Daoy (cell line): ENCODE data around the gene UBAC1. TPM values are rescaled to one million over a fixed set of nuclear protein-coding genes. Genes with fewer than 3 reads are reported as not detected.

Source experiments
- DNase-seq: peaks from one replicate; pipeline ENCODE4 v3.0.0-alpha.2; 2015; ENCODE audit warnings: low read depth
- total RNA-seq: library from RNA; depleted of rRNA; stranded (reverse); fragments of >200 nt; shearing (Covaris generic); gene quantifications from 2 replicates; pipeline ENCODE4 v1.2.3, GENCODE V29; 2014

Gene UBAC1
- total RNA-seq, 1 experiment from 2014 or later: 63.1 TPM

DNA sequence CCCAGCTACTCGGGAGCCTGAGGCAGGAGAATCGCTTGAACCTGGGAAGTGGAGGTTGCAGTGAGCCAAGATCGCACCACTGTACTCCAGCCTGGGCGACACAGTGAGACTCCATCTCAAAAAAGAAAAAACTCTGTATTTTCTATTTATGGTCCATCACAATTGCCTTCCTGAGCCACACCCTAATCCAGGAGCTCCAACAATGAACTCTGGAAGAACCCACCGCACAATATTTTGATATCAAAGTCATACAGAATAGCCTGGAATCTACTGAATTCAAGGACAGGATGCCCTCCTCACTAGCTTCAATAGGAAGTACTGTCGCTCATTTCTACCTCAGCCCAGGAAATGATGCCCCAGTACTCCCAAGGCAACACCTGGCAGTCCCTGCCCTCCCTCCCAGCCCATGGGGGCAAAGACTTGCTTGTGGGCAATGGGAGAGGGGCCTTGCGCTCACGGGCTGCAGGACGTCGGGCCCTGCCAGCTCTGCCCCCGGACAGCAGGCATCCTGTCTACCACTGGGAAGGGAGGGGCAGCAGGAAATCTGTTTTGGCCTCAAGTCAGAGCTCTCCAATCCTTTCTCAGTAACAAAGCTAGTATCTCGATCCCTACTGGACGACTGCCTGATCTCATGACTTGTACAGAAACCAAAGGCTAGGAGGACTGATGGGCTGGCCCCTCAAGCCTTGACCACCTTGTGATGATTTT is 19.7 kb downstream of the UBAC1 start:
- no peak for DNase-seq

DNA sequence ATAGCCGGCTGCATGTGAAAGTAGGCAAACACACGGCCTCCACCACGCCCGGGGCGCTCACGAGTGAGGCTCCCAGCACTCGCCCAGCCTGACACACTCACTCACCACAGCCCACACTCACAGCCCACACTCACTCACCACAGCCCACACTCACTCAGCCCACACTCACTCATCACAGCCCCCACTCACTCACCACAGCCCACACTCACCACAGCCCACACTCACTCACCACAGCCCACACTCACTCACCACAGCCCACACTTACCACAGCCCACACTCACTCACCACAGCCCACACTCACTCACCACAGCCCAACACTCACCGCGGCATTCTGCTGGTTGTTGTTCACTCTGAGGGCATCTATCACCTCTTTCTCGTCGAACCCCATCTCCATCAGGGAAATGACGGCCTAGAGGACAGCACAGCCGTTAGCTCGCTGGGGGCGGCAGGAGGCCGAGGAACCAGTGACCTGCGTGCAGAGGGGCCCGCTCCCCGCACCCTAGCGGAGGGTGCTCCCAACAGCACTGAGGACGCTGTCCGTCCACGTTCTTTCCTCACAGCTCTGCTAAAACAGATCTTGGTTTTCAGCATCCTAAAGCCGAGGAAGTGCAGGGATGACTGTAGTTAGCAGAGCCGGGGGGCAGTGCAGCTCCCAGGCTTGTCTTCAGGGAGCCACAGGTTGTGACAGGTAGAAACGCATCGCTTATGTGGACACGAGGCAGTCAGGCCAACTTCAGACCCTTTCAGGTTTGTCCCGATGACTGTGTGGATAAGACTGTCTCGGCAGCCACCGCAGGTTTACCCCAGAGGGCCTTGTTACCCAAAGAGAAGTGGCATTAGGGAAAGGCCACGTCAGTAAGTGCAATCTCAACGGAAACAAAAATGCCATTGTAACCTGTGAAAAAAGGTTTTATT is 21.6 kb downstream of the UBAC1 start:
- no peak for DNase-seq

DNA sequence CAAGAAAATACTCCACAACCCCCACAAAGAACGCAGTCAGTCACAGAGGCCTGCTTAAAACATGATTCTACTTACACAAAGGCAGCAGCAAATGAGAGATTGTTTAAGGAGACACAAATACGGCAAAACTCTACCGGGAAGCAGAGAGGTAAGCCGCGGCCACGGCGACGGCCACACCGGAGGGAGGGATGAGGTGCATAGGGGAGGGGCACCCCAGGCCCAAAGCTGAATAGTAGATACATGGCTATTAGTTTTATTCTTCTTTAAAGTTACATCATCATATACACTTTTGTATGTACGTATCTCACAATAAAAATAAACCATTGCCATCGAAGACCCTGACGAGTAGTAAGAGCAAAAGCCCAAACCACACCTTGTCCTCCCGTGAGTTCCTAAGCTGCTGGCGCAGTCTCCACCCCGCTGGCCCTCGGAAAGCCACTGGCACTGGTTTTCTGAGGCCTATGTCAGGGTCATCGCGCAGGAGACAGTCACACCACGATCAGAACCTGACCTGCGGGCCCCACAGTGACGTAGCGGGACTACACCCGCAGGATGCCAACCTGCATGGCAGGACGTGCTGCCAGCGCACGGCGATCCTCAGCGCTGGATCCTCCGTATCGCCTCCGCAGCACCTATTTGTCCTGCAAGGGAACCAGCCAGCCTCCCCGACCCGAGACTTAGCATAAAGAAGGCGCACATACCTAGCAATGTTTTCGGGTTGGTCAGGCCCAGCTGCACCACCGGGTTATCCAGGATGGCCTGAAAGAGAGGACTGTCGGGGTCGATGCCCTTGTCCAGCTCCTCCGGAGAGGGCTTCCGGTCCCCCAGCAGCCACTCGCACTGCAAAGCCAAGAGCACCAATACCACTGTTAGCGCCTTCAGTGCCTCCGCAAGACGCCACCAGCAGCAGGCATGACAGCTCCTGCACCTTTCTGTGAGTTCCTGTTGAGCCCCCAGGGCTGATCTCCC is 23.4 kb downstream of the UBAC1 start:
- no peak for DNase-seq

DNA sequence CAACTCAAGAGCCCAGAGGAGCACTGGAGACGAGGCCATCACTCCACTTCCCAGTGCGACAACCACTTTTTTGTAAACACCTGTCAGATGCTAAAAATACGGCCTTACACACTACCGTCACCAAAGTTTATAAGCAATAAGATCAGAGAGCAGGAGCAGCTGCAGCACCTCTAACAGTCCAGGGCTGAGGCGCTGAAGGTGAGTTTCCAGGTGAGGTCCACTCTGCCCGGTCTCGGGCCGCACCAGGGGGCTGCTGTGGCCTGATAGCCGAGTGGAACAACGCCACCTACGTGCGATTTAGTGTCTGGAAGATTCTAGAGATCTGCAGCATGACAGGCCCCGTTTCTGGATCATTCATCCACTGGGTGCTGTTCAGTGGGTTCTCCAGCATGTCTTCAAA is 28.1 kb downstream of the UBAC1 start:
- DNase-seq: no peak

DNA sequence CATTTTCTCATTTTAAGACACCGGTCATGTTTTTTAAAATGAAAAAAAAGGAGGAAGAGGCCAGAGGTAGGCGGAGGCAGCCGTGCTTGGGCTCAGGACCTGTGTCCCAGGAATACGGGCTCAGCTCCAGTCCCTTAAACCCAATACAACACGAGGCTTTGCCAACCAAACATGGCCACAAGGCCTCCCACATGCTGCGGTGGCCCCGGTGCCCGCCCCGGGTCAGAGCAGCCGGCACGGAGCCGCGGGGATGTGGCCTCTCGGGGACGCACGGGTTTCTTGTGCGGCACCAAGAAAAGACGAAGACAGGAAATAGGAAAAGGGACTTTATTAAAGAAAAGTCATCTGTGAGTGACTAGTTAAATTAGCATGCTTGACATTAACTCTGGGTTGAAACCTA is 28.5 kb downstream of the UBAC1 start:
- no peak for DNase-seq

DNA sequence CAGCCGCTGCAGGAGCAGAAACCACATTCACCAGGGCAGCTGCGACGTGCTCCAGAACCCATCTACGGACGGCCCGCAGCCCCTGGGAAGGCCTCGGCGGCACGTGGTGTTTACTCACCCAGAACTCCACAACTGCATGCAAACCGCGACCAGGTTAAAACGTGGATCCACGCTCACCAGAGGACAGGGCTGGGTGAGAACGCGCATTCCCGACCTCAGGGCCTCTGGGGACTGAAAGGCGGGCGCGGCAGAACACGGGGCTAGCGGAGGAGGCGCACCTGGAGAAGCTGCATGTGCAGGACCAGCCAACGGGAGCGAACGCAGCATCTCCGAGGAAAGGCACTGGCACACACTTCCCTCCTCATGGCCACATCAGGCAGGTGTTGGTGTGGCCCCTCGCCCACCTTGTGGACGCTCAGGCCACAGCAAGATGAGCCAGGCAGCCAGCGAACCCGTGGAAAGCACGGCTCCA is 29.8 kb downstream of the UBAC1 start:
- no peak for DNase-seq

DNA sequence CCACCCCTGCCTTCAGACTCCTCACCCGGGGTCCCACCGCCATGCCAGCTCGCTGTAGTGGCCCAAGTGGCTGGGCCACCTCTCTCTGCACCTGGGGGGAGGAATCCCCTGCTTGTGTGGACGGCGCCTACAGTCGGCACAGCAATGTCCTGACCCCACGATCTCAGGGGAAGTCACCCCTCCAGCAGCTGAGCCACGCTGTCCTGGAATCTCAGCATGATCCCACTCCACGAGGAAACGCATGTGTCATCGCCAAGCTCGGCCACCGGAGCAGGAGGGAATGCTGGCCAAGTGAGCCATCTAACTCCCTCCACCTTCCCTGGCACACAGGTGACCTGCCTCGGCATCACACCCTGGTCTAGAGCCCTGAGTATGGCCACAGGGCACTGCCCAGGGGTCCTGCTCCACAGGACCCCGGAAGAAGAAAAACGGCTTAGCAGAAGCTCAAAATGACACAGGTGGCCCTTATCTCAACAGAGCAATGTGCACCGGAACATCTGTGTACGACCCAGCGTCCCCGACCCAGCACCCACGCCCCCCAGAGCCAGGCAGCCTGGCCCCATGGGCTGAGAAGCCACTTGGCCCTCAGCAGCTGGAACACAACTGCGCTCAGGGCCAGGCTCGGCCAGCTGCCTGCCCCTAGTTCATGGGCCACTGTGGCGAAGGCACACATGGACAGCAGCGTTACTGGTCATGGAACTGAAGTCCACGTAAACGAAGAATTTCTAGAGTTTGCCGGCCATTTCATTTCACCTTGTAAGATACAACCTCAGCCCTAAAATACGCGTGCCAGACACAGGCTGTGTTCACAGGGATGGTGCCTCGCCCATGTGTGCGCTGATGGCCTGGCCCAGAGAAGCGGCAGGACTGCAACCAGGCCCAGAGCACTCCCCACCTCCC is 30.5 kb downstream of the UBAC1 start:
- DNase-seq: no peak

DNA sequence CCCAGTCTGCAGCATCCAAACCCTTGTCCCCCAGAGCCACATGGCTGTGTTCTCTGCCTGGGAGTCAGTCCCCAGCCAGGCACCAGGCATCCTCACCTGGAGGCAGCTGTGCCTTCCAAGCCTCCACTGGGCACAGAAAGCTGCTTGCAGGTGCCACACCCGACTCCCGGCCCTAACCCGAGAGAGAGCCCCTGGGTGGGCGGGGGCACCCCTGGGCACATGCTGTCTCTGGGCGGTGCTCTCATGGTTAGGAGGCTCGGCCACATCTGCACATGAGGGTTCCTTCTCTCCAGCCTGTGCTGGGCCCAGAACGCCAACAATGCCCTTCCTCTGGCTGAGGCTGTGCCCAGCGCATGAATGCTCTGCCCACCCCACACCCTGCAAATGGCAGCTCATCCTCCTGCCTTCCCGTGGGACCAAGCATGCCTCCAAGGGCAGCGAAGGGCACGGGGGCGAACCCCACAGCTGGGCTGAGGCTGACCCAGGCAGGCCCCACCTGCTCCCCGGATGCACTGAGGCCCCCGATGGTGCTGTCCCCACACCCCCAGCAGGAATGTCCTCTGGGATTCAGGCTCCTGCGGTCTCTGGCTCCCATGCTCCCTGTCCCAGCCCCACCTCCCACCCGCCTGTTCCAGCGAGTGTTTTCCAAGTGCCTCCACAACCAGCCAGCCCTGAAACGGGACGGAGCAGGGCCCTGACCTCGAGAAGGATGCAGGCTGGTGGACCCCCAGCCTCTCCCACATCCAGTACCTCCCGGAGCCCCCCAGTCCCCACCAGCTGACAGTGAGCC is 31.3 kb downstream of the UBAC1 start:
- no peak for DNase-seq

DNA sequence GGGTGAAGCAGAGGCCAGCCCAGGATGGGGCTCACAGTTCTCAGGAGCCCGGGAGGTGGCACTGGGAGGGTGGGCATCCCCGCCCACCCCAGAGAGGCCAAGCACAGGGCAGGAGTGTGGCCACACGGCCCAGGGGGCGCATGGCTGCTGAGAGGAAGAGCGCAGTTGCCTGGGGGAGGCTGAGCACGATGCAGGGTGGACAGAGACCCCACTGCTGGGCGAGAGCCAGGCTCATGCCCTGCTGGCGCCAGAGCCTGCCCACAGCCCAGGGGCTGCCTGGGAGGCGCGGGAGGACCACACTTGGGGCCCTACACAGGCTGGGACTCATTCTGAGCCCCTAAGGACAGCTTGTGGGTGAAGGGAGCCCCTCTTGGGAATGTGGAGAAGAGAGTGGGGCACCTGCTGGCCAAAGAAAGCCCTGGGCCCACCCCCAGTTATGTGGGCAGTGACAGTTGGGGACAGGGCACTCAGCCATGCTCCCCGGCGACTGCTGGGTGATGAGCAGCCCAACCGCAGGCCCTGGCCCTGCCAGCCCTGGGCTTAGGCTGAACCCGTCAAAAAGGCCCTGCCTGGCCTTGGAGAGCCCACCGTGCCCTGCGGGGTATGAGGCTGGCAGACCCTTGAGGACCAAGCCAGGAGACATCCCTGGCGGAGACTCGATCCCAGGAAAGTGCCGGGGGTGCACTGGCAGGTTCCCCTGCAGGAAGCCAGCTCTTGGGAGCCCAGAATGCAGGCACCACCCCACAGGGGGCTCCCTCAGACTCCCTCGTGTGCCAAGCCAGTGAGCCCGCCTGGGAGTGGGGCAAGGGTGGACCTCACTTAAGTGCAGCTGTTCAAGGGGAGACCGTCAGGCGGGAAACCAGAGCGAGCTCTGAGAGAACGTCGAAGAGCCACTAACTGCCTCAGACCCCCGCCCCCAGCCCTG is 32.2 kb downstream of the UBAC1 start:
- DNase-seq: no peak

DNA sequence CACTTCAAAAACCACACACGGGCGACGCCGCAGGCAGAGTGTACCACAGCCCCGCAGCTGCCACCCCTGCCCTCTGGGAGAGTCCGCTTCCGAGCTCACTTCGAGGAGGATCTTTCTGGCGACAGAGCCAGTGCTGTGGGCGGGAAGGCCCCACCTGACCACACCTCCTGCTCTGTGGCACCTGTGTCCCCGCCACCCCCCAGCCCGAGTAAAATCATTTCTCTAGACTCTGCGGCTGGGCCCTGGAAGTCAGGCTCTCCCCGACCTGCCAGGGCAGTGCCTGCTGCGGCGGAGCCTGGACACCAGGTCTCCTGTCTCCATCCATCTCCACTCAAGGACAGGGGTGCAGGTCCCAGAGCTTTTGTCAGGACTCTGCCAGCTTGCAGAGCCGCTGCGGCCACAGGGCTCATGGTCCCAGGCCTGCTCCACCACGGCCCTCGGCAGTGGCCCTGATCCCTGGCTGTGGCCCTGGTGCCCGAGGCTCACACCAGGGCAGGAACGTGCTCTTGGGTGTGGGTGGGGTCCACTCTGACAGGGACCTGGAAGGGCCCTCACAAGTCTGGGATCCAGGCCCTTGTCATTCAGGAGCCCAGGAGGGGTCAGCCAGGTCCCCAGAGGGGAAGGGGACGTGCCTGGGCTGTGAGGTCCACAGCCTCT is 33.0 kb downstream of the UBAC1 start:
- DNase-seq: no peak

DNA sequence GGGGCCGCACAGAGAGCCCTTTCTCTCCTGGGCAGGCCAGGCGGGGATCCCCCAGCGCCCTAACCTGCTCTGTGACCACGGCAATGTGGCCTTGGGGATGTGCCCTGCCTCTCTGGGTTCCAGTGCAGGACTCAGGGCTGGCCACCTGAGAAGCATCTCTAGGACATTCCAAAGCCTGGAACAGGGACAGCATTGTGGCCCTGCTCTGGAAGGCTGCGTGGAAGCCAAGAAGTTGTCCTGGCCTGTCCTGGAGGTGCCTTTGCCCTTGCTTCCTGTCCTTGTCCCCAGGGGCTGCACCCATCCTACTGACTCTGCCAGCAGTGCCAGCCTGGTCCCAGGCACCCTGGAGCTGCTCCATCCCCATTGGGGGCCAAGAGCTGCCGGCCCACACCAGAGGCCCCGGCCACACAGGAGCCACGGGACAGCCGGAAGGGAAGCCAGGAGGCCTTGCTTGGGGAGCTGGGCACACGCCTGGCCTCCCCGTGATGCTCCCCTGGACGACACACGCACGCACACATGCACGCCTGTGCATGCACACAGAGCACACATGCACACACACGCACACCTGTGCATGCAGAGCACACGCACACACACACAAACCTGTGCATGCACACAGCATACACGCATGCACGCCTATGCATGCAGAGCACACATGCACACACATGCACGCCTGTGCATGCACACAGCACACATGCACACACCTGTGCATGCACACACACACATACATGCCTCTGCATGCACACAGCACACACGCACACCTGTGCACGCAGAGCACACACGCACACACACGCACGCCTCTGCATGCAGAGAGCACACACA is 33.8 kb downstream of the UBAC1 start:
- no peak for DNase-seq

DNA sequence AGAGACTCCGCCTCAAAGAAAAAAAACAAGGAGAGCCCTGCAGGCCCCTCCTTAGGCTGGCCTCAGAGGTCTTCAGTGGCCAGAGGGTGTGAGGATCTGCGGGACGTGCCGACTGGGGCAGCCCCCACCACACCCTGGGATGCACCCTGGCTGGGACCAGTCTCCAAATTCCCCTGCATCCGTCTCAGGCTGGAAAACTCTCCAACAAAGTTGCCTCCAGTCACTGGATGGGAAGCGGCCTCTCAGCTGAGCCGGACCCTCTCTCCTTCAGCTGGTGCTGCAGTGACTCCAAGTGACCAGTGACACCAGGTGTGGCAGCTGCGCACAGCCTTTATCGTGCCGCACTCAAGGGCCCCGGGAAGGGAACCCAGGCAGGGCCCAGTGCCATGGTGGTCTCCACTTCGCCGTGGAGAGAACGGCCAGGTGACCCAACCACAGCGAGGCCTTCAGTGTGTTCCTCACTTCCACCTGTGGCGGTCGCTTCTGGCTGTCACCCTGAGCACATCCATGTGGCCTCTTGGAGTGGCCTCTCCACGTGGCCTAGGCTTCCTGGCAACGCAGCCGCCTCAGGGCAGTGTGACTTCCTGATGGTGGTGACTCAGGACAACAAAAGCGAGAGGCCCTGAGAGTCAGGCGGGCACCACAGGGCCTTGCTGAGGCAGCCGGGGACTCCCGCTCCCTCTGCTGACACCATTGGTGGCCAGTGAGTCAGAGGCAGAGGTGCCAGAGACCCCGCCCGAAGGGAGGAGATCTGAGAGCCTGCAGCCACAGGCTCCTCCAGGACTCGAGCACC is 34.6 kb downstream of the UBAC1 start:
- DNase-seq: peak; percentile 98

DNA sequence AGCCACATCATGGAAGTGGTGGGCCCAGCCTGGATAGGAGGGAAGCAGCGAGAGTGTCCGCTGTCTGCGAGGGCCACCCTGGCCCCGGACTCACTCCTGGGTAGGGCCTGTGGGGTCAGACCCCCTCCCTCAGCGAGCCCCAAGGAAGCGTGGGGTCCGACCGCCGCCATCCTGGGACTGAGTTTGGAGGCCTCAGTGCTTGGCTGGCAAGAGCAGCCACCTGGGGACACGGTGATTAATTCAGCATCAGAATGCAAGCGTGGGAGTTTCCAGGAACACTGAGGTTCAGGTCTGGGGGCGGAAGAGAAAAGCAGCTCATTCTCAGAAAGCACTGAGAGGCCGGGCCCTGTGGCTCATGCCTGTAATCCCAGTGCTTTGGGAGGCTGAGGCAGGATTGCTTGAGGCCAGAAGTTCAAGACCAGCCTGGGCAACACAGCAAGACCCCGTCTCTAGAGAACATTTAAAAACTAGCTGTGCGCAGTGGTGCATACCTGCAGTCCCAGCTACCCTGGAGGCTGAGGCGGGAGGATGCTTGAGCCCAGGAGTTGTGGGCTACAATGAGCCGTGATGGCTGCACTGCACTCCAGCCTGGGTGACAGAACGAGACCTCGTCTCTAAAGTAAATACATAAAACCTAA is 35.6 kb downstream of the UBAC1 start:
- DNase-seq: peak; percentile 36

DNA sequence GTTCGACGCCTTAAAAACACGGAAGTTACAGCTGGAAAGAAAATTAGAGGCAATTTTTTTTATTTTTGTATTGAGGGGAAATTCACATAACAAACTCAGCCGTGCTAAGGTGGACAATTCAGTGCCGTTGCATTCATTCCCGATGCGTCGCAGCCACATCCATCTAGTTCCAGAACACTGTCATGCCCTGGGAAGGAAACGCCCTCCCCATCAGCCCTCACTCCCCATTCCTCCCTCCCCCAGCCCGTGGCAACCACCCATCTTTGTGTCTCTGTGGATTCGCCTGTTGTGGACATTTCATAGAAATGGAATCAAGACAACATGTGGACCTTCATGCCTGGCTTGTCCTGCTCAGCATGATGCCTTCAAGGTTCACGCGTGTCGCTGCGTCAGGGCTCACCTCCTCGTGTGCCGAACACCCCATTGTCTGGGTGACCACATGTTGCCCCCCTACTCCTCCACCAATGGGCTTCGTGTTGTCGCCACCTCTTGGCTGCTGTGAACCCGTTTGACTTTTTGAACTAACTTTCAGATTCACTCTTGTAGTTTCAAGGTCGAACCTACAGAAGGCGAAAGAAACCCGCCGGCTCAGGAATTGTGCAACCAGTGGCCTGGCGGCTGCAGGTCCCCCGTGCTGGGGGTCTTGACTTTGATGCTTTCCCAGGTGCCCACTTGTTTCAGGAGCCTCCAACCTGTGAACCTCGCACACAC is 36.4 kb downstream of the UBAC1 start:
- DNase-seq: no peak

DNA sequence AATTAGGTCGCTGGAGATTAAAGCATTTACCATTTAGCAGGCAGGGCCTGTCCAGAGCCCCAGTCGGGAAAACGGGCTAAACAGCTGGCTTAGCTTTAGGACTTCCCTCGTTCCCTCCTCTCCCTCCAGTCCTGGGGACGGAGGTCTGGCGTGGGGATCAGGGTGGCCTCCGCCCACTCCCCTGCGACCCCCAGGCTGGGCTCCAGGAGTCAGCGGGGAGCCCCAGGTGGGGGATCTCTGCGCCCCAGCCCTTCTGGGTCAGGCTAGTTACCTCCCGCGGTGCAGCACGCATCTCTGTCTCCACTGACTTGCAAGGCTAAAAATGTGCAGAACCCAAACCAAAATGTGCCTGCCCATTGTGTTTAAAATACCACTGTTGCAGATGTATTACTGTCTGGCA is 37.7 kb downstream of the UBAC1 start:
- no peak for DNase-seq
